ENCODE data around the gene EPHB4. TPM values are rescaled to one million over a fixed set of nuclear protein-coding genes. Genes with fewer than 3 reads are reported as not detected.

Gene EPHB4
- total and polyA plus RNA-seq, 12 donors, result 31.5 to 188 (median 103) TPM

DNA sequence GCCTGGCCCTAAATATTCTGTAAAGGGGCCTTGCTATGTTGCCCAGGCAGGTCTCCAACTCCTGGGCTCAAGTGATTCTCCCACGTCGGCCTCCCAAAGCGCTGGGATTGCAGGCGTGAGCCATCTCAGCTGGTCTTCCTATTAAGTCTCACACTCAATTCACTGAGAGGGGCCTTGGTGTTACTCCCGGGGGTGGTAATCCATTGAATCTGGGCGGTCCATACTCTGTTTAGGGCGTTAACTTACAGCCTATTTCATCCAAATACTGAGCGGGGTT lies 46.9 kb upstream of the EPHB4 start:
- TF ChIP-seq POLR2A (IDR thresholded peaks at IDR 0.05), result no peak
- TF ChIP-seq, protein P1, sequence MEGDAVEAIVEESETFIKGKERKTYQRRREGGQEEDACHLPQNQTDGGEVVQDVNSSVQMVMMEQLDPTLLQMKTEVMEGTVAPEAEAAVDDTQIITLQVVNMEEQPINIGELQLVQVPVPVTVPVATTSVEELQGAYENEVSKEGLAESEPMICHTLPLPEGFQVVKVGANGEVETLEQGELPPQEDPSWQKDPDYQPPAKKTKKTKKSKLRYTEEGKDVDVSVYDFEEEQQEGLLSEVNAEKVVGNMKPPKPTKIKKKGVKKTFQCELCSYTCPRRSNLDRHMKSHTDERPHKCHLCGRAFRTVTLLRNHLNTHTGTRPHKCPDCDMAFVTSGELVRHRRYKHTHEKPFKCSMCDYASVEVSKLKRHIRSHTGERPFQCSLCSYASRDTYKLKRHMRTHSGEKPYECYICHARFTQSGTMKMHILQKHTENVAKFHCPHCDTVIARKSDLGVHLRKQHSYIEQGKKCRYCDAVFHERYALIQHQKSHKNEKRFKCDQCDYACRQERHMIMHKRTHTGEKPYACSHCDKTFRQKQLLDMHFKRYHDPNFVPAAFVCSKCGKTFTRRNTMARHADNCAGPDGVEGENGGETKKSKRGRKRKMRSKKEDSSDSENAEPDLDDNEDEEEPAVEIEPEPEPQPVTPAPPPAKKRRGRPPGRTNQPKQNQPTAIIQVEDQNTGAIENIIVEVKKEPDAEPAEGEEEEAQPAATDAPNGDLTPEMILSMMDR (IDR thresholded peaks at IDR 0.05), result no peak
- no peak for DNase-seq
- 60 to 67% (median 65%) methylated on average over 6 to 8 of the region's 8 CpGs for WGBS, 4 donors
- H3K4me3 ChIP-seq, result peak overlapping the region in 3 of 4 donors; percentile 32 to 99 (median 96)
- H3K27ac ChIP-seq, result peak overlapping the region; percentile 70 to 94 (median 93)
- H3K4me1 ChIP-seq (replicated peaks in 1 of 2), result peaks cover 16 to 37% of the 10 kb centered on the region in 2 donors
- H3K9me3 ChIP-seq (replicated peaks in 1 of 3), result no peaks in the 10 kb centered on the region
- peaks cover 0 to 56% of the 10 kb centered on the region in 2 donors for H3K36me3 ChIP-seq (replicated peaks in 1 of 2)
- intact Hi-C loops (cut with DNase I), result no loop called here
- no peaks in the 10 kb centered on the region for H3K27me3 ChIP-seq

DNA sequence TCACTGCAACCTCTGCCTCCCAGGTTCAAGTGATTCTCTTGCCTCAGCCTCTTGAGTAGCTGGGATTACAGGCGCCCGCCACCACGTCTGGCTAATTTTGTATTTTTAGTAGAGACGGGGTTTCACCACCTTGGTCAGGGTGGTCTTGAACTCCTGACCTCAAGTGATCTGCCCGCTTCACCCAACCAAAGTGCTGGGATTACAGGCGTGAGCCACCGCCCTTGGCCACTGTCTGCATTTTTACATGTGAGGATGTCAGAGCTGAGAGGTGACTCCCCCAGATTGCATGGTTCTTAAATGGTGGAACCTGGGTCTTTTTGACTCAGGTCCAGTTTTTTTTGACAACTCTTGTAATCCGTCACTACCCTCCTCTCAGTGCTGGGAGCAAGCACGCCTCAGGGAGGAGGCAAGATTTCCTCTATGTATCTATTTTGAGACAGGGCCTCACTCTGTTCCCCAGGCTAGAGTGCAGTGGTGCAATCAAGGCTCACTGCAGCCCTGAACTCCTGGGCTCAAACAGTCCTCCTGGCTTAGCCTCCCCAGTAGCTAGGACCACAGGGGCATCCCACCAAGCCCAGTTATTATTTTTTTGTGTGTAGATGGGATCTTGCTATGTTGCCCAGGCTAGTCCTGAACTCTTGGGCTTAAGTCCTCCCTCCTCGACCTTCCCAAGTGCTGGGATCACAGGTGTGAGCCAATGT lies 46.4 kb upstream of the EPHB4 start:
- intact Hi-C loops (cut with DNase I), result no loop called here
- Histone ChIP-seq H3K27ac (peak overlapping the region in 4 of 5 donors; percentile 90 to 94 (median 93)), H3K4me1 (replicated peaks in 1 of 2) (peaks cover 16 to 35% of the 10 kb centered on the region in 2 donors), H3K27me3 (no peaks in the 10 kb centered on the region), H3K4me3 (peak overlapping the region in 1 of 4 donors; percentile 96), H3K9me3 (replicated peaks in 1 of 3) (no peaks in the 10 kb centered on the region), H3K36me3 (replicated peaks in 1 of 2) (peaks cover 0 to 53% of the 10 kb centered on the region in 2 donors)
- TF ChIP-seq, protein P1 (IDR thresholded peaks at IDR 0.05), result no peak
- no peak for TF ChIP-seq POLR2A (IDR thresholded peaks at IDR 0.05)
- 80 to 91% (median 87%) methylated on average over 6 to 10 of the region's 10 CpGs for WGBS, 4 donors
- no peak for DNase-seq

DNA sequence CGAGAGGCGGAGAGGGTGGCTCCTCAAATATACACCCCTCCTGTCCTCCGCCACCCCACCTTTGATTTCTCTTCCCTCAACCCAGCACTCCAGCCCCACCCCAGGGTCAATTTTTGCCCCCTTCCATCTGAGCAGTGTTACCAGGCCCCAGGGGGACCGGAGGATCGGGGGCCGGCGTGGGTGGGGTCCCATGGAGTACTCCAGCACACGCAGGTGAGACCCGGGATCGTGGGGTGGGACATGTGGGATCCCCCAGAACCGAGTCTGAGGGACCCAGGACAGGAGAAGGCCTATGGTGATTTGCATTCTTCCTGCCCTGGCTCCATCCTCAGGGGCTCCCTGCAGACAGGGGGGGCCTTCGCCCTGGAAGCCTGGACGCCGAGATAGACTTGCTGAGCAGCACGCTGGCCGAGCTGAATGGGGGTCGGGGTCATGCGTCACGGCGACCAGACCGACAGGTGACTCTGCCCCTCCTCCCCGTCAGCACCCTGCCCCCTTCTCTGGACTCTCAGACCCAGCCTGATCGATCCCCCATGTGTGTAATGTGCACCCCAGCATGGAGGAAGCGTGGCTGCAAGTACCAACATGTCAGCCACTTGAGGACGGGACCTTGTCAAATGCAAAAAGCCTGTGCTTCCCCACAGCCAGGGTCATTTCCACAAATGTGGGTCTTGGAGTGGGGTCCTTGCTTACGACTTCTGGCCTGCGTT lies 40.6 kb upstream of the EPHB4 start:
- H3K36me3 ChIP-seq (replicated peaks in 1 of 2), result peaks cover 0 to 28% of the 10 kb centered on the region in 2 donors
- TF ChIP-seq, protein P1 (IDR thresholded peaks at IDR 0.05), result no peak
- no peak for TF ChIP-seq POLR2A (IDR thresholded peaks at IDR 0.05)
- no peaks in the 10 kb centered on the region for H3K9me3 ChIP-seq (replicated peaks in 1 of 3)
- intact Hi-C loops (cut with DNase I), result no loop called here
- H3K4me1 ChIP-seq (replicated peaks in 1 of 2), result peaks cover 23 to 25% of the 10 kb centered on the region in 2 donors
- 22 to 35% (median 27%) methylated on average over 17 to 27 of the region's 27 CpGs for WGBS, 4 donors
- no peak for DNase-seq
- peak overlapping the region; percentile 82 to 99 (median 96) for H3K27ac ChIP-seq
- peak overlapping the region; percentile 43 to 97 (median 86) for H3K4me3 ChIP-seq
- H3K27me3 ChIP-seq, result no peaks in the 10 kb centered on the region

DNA sequence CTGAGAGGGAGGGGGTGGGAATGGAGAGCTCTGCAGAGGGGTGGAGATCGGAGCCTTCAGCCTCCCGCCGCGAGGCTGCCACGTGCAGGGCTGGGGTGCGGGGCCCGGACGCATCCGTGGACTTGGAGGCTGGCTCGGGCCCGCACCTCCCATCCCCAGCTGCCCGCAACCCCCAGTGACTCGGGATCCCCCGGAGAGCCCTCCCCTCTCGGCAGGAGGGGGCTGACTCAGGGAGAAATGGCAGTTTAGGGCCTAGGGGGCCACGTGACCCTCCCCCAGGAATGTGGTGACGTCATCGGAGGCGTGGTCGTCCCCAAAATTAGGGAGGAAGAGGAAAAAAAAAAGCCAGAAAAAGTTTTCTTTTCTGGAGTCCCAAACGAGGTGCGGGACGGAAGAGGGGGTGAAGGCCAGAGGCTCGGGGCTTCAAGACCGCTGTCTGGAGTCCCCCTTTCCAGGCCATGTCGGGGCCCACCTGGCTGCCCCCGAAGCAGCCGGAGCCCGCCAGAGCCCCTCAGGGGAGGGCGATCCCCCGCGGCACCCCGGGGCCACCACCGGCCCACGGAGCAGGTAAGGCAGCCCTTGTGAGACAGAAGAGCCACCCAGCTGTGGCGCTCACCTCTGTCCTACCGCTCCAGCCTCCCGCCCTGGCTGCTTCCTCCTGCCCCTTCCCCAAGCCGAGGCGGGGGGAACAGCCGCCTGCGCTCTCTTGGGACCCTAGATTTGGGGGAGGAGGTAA lies 39.9 kb upstream of the EPHB4 start, which contains the start of gene TRIP6:
Gene TRIP6, plus strand, starts transcription at position 348 of the 736 bp plus-strand sequence. Its CDS starts 111 bp downstream, at position 459.
- Histone ChIP-seq H3K27ac (peak within 1 kb of the TSS; percentile 82 to 99 (median 96)), H3K9me3 (replicated peaks in 1 of 3) (no peaks in the 10 kb centered on the region), H3K4me1 (replicated peaks in 1 of 2) (peaks cover 23 to 25% of the 10 kb centered on the region in 2 donors), H3K27me3 (no peaks in the 10 kb centered on the region), H3K36me3 (replicated peaks in 1 of 2) (peaks cover 0 to 23% of the 10 kb centered on the region in 2 donors), H3K4me3 (peak within 1 kb of the TSS; percentile 43 to 97 (median 86))
- intact Hi-C loops (cut with DNase I), result no loop called here
- WGBS, 4 donors, result 0 to 1% (median 1%) methylated on average over 20 to 42 of the region's 42 CpGs
- DNase-seq, result peak; percentile 91 to 95 (median 95)
- TF ChIP-seq POLR2A (IDR thresholded peaks at IDR 0.05), result peak in 1 of 2 donors; percentile 61
- TF ChIP-seq, protein P1 (IDR thresholded peaks at IDR 0.05), result no peak

Measured in adrenal gland (tissue), 12 donors.